HFF-Myc (cell line): ENCODE measurements around the gene WFDC1.

ENCODE experiments used
- DNase-seq: peaks from one replicate; pipeline ENCODE4 v3.0.0-alpha.2; 2011; ENCODE audit warnings: low read depth; ENCODE audit errors: extremely low read depth
- H3K4me3 ChIP-seq: replicated peaks from 2 replicates; pipeline ENCODE4 v1.5.1; 2011; ENCODE audit warnings: low read depth, mild to moderate bottlenecking, control low read depth, low read length
- TF ChIP-seq, protein P1 (sequence below): IDR thresholded peaks from 2 replicates; pipeline ENCODE4 v1.5.1; 2012; ENCODE audit warnings: mild to moderate bottlenecking, low read depth, low read length, control low read depth; ENCODE audit errors: missing control alignments

The WFDC1 gene

DNA sequence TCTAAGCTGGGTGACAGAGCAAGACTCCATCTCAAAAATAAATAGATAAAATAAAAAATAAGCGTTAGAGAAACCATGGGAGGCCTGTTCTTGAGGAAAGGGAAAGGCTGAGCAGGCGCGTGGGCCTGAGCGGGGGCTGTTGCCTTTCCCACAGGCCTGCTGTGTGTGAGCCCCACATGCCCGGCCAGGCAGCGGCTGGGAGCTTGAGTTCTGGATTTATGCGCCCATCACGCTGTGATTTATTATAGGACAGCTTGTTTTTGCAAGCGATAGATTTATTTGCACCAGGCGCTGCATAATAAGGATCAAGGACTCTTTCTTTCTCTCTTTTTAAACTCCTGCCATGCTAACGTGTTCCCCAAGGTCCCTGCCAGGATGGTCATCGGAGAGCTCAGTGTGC is 14.8 kb upstream of the WFDC1 start:
- TF ChIP-seq, protein P1, sequence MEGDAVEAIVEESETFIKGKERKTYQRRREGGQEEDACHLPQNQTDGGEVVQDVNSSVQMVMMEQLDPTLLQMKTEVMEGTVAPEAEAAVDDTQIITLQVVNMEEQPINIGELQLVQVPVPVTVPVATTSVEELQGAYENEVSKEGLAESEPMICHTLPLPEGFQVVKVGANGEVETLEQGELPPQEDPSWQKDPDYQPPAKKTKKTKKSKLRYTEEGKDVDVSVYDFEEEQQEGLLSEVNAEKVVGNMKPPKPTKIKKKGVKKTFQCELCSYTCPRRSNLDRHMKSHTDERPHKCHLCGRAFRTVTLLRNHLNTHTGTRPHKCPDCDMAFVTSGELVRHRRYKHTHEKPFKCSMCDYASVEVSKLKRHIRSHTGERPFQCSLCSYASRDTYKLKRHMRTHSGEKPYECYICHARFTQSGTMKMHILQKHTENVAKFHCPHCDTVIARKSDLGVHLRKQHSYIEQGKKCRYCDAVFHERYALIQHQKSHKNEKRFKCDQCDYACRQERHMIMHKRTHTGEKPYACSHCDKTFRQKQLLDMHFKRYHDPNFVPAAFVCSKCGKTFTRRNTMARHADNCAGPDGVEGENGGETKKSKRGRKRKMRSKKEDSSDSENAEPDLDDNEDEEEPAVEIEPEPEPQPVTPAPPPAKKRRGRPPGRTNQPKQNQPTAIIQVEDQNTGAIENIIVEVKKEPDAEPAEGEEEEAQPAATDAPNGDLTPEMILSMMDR, result no peak
- no peak for DNase-seq
- no peak overlapping the region for H3K4me3 ChIP-seq

DNA sequence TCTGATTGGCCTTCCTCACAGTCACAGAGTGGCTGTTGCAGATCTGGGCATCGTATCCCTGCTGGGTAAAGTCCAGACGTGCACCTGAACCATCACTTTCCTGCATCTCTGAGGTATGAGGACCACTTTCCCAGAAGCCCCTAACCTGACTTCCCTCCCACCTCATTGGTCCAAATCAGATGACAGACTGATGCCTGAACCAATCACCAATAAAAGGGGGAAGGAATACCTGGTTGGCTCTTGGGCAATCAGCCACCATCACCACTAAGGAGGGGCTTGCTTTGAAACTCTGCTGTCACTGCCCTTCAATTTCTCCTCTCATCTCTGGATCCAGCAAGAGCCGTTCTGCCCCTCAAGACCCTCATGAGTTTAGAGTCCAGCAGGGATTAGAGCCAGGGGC is 13.6 kb upstream of the WFDC1 start:
- TF ChIP-seq, protein P1, result no peak
- no peak overlapping the region for H3K4me3 ChIP-seq
- DNase-seq, result no peak

DNA sequence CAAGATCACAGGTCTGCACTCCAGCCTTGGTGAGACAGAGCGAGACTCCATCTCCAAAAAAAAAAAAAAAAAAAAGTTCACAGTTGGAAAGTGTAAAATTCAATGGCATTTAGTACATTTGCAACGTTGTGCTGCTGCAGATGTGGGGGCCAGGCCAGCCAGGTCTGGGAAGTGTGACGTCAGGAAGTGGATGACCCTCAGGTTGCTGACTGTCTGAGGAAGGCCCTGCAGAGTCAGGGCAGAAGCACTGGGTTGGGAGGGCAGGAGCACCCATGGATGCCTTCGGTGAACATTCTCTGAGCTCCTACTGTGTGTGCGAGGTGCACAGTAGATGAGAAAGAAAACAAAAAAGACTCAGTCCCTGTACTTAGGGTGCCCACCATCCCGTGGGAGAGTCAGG is 12.1 kb upstream of the WFDC1 start:
- H3K4me3 ChIP-seq, result no peak overlapping the region
- no peak for DNase-seq
- TF ChIP-seq, protein P1, result no peak

DNA sequence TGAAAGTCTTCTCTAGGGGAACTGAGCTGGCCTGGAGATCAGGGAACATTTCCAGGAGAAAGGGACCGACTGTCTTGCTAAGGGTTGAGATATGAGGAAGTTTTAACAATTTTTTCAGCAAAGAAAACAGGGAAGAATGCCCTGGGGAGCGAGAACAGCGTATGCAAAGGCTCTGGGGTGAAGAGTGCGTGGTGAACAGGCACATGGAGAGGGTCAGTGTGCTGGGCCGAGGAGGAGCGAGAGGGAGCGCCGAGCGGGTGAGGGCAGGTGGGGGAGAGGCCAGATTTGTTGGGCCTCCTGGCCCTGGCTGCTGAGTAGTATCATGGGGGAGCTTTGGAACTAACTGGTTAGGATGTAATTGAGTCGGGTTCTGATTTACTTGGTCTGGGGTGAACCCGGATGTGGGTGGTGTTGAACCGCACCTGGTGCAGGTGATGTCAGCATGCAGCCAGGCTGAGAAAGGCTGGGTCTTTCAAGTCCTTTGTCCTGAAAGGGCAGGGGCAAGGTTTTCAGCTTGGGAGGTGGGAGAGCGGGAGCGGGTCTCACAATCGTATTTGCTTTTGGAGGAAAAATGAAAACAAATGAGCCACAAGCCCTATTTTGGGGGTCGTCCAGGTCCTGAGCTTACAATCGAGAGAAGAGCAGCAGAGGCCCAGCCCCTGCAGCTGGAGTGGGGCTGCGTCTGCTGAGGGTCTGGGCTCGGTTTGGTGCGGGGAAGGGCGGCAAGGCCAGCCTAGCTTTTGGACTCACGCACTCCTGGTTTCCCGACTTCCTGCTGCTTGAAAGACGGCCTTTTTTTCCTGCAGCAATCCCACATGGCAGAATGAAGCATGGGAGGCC is 11.1 kb upstream of the WFDC1 start:
- TF ChIP-seq, protein P1, result no peak

DNA sequence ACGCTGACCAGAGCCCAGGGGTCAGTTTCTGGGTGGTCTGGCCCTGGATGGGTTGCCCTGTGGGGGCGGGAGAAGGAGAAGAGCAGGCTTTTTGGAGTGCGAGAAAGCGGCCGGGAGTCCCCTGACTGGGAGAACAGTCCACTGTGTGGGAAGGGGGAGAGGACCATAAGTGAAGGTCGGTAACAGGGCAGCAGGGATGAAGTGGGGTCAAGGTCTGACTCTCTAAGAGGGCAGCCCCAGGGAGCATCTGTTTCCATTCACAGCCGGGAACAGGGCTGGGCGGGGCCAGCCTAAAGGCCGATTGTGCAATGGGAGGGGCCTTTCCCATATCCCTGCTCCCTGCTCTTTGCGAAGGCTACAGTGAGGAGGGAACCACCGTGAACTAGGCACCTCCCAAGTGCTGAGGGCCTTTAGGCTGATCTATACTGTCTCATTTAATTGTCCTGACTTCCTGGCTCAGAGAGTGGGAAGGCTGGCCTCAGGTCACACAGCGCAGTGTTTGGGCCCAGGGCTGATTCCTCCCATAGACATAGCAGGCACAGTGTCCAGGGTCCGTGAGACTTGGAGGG is 10.4 kb upstream of the WFDC1 start:
- no peak for DNase-seq
- TF ChIP-seq, protein P1, result no peak
- H3K4me3 ChIP-seq, result no peak overlapping the region

More for the DNA sequence above, 11.1 kb upstream of the WFDC1 start:
- DNase-seq, result no peak
- no peak overlapping the region for H3K4me3 ChIP-seq

DNA sequence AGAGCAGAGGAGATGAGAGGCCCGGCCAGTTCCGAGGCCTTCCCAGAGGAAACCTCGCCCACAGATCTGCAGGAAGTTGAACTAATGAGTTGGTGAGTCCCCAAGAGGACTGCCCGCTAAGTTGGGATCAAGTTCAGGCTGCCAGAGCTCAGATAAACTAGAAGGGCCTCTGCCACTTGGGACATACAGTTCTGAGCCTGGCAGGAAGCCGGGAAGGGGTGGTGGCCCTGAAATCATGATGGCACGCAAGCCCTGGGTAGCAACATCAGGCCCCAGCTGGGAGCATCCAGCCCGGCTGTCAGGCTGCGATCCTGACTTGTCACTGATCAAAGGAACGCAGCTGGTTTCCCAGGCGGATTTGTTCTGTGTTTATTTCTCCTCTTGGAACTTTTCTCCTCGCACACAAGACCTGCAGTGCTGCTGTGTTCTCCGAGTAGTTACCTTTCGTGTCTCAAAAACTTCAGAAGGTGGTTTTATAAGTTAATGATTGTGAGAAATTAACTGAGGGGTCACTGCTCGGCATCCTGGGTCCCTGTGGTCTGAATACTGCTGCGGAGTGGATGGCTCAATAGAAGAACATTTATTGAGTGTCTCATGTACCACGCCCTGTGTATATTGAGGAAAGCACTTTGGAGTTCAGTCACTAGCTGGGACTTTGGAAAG is 8.0 kb upstream of the WFDC1 start:
- DNase-seq, result no peak
- TF ChIP-seq, protein P1, result no peak

More for the DNA sequence above, 8.0 kb upstream of the WFDC1 start:
- no peak overlapping the region for H3K4me3 ChIP-seq
